GM21825 (cell line): ENCODE measurements around the gene C2orf78.
"Not testable (repeated sequence)": the region's sequence is repeated elsewhere in the genome, so short reads cannot be mapped to it uniquely, and the experiment has no call there.

ENCODE experiments used
- ATAC-seq: cut with Tn5 transposase; IDR thresholded peaks from one replicate; pipeline ENCODE4 v1.9.1; 2021; ENCODE audit warnings: mild to moderate bottlenecking, moderate library complexity; ENCODE audit not compliant: unreplicated experiment

C2orf78 gene, protein sequence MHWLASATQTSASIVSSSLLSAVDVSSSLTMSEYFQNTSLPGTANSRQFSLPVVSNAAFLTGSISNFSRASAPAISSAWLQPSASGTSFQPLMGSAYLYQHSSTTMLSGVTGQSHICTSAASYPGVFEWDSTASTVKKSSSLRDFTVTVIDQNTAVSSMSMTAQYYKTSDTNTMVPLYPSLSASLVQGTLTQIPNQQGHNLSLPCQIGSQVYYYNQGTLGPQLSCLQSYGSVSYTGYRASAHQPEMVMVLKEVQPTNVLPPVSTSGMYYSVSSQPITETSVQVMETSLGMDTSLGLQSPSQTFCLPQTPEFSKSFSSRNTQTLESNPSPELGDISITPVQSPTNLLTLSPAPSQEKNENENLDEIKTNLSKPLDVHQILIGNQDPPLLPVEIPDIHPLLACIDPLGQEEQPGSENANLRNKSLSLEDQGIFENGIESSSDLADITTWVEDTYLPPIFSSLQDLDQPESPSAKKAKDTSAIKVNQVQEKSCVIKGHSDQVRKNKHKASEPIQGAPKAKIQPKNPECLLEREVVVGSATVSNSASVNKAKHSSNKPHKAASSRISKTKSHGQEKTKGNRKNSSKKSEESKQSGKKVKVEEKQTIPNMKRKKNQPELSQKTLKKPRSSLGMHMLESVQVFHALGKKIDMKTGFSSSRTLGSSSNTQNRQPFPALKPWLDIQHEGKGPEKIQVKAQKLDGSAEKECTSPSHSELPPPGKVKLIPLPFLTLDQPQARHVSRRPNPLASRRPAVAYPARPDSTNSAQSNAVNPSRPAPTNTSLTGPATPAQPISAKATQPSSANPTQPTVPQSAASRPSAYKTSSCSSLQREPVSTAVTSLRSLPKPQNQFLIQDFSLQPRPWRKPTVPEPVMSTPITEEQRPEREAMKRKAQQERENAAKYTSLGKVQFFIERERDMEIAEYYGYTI

DNA sequence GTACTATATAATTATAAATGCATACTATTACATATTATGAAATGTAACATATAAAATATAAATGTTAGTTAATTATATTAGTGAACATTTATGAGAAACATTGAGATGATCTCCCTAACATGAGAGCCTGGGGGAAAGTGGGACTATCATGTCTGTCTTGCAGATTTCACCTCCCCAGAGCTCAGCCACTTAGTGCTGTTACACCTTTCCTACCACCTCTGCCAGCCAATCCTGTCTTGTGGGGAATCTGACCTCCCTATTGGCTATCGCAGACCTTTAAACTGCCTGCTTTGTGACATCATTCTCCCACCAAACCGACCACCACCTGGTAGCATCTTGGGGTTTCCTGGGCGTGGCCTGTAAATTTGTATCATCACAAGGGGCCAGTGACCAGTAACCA, at the start of gene C2orf78:
TSS of gene C2orf78 (plus strand) at position 301 of the 400 bp plus-strand sequence. CDS start 127 bp downstream, outside the sequence.
- not testable (repeated sequence) for ATAC-seq

DNA sequence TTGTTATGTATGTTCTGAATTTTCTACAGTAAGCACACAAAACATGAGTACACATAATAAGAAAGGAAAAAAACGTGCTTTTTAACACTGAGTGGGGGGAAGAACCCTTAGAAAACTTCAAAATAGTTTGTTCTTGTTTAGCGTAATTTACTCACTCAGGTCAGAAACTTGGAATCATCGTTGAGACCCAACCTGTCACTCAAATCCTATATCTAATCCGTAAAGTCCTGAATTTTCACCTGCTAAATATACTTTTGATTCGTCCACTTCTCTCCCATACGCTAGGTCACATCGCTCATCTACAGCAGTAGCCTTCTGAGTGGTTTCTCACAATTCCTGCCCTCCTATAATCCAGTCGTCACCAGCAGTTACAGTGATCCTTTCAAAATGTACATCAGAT, 47.6 kb upstream of the C2orf78 start:
- ATAC-seq: no peak

DNA sequence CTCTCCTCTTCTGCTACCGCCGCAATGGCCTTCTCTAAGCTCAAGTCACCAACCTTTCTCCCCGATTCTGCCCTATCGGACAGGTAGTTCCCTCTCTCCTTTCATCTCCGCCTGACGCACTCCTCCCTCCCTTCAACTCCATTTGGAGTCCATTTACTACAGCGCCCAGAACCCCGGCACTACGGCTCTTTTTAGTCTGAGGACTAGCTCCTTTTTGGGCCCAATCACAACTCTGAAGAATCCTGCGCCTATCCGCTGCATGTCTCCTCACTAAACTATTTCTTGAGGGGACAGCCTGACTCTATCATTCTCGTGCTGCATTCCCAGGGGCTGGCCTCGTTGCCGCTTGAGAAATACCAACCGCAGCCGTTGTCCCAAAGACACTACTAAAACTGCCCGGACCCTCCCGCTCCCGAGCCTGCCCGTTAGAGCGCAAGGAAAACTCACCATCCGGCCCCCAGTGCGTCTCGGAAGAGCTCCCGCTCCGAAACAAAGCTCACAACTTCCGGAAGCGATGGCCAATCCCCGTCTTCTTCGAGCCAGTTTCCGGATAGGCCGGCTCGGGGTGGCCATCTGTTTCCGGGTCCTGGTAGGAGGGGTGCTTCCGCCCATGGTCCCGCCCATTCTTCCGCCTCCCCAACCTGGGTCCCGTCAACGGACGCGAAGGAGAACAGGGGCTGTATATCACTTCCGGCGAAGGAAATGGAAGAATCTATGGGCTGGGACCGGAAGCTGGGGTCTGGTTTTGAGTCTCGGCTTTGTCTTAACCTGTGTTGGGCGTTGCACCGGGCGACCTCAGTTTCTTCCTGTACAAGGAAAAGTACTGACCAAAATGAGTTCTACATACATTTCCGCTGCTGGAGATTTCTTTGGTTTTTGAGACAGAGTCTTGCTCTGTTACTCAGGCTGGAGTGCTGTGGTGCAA, 46.9 kb upstream of the C2orf78 start, which contains the start of gene TPRKB:
TSS of gene TPRKB (minus strand) at position 491 of the 925 bp plus-strand sequence. CDS start 2,776 bp downstream, outside the sequence.
- ATAC-seq: peak; percentile 95

DNA sequence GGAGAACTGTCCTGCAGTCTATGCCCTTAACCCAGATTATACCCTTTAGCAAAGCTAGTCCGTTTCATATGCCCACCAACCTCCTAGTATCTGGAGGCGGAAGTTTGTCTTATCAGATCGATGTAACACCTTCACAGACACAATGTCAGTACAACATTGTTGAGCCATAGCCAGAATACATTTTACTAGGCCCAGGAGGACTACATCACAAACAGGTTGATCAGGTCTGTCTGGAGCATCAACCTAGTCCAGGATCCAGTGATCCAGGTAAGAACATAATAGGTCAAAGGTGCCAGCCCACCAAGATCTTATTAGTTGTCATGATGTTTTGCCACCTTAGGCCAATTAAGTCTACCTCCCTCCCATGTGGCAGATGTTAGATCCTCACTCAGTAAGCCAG, 44.9 kb upstream of the C2orf78 start:
- ATAC-seq: no peak

DNA sequence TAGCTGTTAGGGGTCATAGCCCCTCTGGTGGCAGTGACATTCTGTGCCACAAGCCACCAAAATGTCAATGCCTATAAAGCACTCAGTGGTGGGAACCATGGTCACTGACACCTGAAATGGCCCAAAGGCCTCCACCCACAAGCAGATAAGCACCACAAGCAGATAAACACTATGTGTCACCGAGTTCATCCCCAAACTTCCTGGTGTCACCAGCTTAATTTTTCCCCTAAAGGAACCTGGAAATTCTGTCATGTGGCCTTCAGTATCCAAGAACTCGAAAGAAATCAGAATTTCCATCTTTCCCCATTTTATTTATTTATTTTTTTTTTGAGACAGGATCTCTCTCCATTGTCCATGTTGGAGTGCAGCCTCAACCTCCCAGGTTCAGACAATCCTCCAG, 43.2 kb upstream of the C2orf78 start:
- no peak for ATAC-seq

DNA sequence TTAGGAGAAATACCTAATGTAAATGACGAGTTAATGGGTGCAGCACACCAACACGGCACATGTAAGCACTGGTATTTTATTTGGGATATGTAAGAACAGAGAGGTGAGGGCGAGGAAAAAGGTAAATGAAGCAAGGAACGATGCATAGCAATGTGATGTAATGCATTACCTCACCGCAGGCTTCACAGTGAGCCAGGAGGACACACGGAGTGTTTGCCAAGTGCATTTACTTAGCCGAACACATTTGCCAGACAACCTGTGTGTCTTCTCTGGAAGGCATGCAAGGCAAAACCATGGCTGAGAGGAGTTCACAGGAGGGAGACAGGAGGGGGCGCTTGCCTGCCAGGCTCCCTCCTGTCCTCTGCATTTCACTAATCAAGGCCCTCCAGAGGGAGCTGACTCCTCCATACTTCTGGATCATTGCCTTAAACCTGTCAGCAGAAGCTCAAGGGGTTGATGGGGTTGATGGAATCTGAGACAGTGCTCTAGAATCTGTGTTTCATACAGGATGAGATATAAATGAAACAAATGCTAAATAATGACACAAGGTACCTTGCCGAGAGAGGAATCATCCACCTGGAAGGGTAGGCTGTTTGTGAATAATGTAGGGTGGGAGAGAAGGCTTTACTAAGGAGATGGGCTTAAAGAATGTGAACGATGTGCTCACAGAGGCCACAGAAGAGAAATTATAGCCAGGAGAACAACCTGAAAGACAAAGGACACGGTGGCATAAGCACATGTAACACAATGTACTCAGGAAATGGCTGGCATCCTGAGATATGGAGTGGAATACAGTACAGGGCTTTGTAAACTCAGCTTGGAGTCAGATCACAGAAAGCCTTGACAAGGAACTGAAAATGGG, 37.7 kb upstream of the C2orf78 start:
- ATAC-seq: no peak

DNA sequence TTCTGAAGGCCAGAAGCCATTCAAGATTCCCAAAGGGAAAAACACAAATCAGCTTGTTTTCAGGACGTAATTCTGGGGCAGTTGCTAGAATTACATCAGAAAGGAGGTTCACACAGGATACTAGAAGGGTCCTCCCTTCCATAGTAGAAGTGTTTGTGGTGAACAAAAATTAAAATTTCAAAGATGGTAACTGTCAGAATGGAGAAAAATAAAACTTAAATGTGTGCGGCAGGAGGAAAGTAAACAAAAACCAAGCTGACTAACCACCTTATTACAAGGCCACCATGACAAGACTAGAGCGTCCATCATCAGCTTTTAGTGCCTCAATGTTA, 37.1 kb upstream of the C2orf78 start:
- ATAC-seq: no peak

DNA sequence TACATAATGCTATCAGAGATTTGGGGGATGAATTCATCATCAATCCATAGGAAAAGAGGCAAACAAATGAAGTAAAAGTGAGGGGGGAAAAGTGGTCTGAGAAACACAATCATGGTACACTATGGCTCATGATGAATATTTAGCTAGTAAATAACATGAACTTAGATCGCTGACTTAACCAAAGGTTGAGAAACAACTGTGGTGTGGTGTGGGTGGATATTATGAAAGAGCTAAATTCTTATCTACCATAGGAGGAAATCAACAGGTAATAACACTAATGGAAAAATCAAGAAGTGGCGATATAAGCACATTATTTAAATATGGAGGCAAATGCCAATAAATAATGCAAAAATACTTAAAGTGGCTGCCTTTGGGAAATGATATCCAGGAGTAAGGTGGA, 34.7 kb upstream of the C2orf78 start:
- no peak for ATAC-seq

DNA sequence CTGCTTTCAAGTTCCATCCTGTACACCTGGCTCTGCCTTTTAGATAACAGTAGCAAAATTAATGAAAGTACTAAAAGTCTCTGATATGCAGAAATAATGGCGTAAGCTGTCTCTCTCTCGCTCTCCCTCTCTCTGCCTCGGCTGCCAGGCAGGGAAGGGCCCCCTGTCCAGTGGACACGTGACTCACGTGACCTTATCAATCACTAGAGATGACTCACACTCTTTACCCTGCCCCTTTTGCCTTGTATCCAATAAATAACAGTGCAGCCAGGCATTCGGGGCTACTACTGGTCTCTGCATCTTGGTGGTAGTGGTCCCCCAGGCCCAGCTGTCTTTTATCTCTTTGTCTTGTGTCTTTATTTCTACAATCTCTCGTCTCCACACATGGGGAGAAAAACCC, 29.7 kb upstream of the C2orf78 start:
- ATAC-seq: not testable (repeated sequence)

DNA sequence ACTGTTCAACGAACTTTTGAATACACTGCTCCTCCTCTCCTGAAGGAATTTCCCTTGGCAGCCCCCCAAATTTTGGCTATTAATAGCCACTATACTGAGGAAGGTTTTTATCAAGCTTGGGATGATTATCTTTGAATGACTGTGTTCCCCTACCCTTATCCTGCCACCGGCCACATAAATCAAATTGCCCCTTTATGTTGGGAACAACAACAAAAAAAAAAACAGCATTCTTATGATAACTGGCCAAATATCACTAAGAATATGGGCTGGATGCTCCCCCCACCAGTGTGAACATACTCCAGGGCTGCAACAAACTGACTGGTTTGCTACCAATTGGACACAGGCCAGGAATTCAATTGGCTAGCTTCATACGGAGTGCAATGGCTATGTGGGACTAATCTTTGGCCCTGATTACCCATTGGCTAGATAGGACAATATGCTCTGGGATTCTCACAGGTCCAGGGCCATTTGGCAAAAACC, 24.7 kb upstream of the C2orf78 start:
- no peak for ATAC-seq

DNA sequence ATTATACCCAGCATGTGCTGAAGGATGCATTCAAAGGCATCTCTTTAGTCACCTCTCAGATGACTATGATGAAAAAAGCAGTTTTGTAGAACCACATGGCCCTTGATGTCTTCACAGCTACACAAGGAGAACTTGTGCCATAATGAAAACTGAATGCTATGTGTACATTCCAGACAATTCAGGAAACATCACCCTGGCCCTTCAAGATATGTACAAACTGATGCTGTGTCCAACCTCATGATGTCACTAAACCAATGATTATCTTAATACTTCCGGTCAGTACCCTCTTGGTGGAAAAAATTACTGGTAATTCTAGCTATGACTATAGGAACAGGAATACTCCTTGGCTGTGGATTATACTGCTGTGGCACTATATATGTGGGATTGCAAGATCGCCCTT, 24.1 kb upstream of the C2orf78 start:
- ATAC-seq: no peak

DNA sequence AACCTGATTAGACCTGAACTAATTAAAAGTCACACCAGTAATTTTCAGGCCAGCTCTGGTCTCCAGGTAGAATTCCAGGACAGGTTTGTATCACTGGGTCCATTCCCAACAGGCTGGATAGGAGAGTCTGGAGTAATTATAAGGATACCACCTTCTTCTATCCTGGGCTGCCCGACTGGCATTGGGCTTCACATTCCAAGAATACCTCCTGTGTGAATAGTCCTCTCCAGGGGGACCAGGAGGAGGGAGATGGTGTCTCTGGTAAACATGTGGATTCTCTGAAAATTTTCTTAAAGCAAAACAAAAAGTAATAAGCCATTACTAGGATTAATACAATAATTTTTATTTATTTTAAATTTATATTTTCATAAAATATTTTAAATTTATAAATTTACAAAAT, 21.4 kb upstream of the C2orf78 start:
- no peak for ATAC-seq

DNA sequence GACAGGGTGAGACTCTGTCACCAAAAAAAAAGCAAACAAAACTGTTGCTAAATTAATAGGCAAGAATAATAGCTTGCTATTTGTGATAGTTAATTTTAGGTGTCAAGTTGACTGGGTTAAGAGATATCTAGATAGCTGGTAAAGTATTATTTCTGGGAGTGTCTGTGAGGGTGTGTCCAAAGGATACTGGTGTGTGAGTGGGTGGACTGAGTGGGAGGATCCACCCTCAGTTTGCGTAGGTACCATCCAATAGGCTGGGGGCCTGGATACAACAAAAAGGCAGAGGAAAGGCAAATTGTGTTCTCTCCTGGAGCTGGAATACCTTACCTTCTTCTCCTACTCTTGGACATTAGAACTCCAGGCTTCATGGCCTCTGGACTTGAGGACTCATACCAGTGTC, 19.0 kb upstream of the C2orf78 start:
- no peak for ATAC-seq

DNA sequence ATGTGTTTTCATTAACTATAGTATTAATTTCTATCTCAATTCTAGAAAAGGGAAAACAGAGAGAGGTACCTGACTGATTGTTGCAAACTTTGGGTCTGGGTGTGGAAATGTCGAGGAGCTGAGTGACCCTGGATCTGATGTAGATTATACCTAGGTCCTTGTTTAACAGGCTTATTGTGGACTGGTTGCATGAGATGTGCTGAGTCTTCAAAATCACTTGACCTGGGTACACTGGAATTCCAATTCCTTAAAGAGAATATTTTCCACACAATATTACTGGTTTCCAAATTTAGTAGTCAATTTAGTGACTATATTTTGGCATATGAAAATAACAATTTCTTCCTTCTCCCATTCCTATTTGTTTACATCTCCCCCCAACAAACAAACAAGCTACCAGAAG, 17.6 kb upstream of the C2orf78 start:
- ATAC-seq: no peak

DNA sequence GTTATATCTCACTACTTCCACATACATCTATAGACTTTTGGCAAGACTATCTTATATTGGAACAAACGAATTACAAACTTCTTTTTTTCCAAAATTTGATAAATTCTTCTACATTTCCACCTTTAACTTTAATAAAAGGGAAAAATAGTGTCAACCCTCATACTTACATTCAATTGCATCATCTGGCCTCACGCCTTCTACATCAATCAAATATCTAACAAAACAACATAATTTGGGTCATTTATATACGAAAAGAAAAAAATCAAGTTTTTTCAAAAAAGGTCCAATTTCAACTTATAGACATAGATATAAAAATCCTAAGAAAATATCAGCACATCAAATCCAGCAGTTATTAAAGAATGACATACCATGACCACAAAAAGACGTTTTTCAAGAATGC, 17.0 kb upstream of the C2orf78 start:
- ATAC-seq: no peak

DNA sequence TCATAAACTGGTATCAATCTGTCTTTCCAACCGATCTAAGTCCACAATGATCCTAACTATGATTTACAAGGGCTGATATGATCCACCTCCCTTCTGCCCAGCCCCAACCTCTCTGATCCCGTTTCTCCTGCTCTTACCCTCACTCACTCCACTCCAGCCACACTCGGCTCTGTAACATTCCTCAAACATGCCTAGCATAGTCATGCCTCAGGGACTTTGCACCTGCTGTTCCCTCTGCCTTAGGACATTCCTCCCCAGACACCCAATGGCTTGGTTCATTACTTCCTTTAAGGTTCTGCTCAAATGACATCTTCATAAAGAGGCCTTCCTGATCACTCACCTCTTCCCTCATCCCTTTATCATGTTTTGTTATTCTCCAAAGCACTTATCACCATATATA, 13.3 kb upstream of the C2orf78 start:
- no peak for ATAC-seq

DNA sequence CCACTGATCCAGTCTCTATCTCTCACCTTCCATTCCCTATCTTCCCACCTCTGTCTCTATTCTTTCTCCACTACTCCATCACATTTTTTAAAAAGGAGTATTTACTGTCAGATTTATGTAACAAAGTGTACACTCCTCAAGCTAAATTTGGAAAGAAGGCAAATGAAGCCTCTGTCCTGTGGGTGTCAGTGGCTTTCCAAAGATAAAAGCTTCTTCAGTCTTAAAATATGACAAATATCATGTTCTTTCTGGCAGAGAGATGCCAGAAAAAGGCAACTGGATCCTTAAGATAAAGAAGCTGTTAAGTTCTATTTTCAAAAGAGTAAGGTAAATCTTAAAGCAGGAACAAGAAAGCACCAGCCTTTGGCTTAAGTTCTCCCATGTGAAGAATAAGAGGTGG, 11.2 kb upstream of the C2orf78 start:
- ATAC-seq: no peak

DNA sequence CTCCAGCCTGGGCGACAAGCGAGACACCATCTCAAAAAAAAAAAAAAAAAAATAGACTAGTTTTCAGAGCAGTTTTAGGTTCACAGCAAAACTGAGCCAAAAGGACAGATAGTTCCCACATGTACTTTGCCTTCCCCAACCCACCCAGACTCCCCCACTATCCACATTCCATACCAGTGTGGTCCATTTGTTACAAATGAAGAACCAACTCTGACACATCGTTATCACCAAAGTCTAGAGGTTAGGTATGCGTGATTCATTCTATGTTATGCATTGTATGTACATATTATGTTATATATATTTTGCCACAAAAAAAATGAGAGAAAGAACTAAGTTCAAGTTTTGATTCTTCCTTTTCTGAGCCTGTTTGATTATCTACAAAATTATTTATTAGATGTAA, 7.6 kb upstream of the C2orf78 start:
- ATAC-seq: no peak

DNA sequence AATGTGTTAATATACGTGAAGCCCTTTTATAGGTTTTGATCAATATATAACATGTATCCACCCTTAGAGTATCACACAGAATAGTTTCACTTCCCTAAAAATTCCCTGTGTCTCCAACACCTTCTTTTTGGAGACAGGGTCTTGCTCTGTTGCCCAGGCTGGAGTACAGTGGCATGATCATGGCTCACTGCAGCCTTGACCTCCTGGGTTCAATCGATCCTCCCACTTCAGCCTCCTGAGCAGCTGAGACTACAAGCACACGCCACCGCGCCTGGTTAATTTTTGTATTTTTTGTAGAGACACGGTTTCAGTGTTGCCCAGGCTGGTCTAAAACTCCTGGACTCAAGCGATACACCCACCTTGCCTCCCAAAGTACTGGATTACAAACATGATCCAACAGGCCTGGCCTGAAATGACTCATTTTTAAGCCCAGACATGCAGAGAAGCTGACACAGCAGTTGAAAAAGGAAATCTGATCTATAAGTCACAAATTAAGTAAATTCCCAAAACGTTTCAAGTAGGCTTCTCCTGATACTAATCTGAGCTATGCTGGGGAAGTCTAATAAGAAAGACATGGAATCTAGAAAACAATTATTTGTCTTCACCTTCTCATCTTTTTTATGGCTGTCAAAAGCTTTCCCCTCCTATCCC, 7.0 kb upstream of the C2orf78 start:
- ATAC-seq: no peak
